ENCODE data around the gene MDM2. TPM values are rescaled to one million over a fixed set of nuclear protein-coding genes. Genes with fewer than 3 reads are reported as not detected.
"Not testable (repeated sequence)": the region's sequence is repeated elsewhere in the genome, so short reads cannot be mapped to it uniquely, and the experiment has no call there.

MDM2 gene
- polyA plus RNA-seq, 1 of the 3 experiments (the other 2 are of a cell fraction): 21.5 TPM

- H3K9ac ChIP-seq; H2AFZ ChIP-seq (ENCODE audit: low read depth); H3K27me3 ChIP-seq (ENCODE audit: insufficient read depth); H3K27ac ChIP-seq (ENCODE audit: low read depth in 2 of 2, low read length in 1 of 2); H3K9me2 ChIP-seq; POLR2A ChIA-PET; H3K9me3 ChIP-seq; H3K4me1 ChIP-seq (ENCODE audit: control insufficient read depth in 1 of 2, insufficient read depth in 2 of 2, low read depth in 1 of 2, low read length in 1 of 2); DNase-seq: not testable (repeated sequence)
- peak overlapping the region; percentile 94 for H3K4me2 ChIP-seq
- peaks cover 71% of the 10 kb centered on the region for H4K20me1 ChIP-seq (ENCODE audit: insufficient read depth)
- WGBS (ENCODE audit: low lambda C conversion rate): 95% methylated on average over 6 of the region's 6 CpGs
- H3K36me3 ChIP-seq (replicated peaks in 1 of 2; ENCODE audit: control insufficient read depth in 1 of 2, insufficient read depth in 2 of 2, low read length in 1 of 2): peaks cover 50 to 73% of the 10 kb centered on the region in 2 experiments
- H3K4me3 ChIP-seq (ENCODE audit: low read depth in 2 of 2, low read length in 1 of 2): peak overlapping the region; percentile 29 to 99; a peak in 3 of 4 replicates
- H3K79me2 ChIP-seq (ENCODE audit: insufficient read depth): peaks cover 85% of the 10 kb centered on the region
- peaks cover 58% of the 10 kb centered on the region for H3F3A ChIP-seq (replicated peaks; ENCODE audit: insufficient read depth)
- CTCF ChIA-PET: interaction anchor here (4.0 kb wide), 1 partner anchor 19 kb away, joined by 31 read pairs; no protein-coding TSS in a partner anchor
Measured at GRCh38 chr12:68811573-68811972, 3.6 kb downstream of the MDM2 start.

- Histone ChIP-seq H3K9ac (no peak overlapping the region), H3F3A (replicated peaks; ENCODE audit: insufficient read depth) (peaks cover 57% of the 10 kb centered on the region), H3K4me2 (peak overlapping the region; percentile 76), H3K27ac (ENCODE audit: low read depth in 2 of 2, low read length in 1 of 2) (no peak overlapping the region), H3K36me3 (replicated peaks in 1 of 2; ENCODE audit: control insufficient read depth in 1 of 2, insufficient read depth in 2 of 2, low read length in 1 of 2) (peaks cover 57 to 83% of the 10 kb centered on the region in 2 experiments), H3K79me2 (ENCODE audit: insufficient read depth) (peaks cover 95% of the 10 kb centered on the region), H3K27me3 (ENCODE audit: insufficient read depth) (no peaks in the 10 kb centered on the region), H3K4me1 (ENCODE audit: control insufficient read depth in 1 of 2, insufficient read depth in 2 of 2, low read depth in 1 of 2, low read length in 1 of 2) (peaks cover 2 to 7% of the 10 kb centered on the region in 2 experiments; a peak in 3 of 4 replicates), H2AFZ (ENCODE audit: low read depth) (no peak overlapping the region), H3K9me2 (no peaks in the 10 kb centered on the region), H4K20me1 (ENCODE audit: insufficient read depth) (peaks cover 82% of the 10 kb centered on the region), H3K4me3 (ENCODE audit: low read depth in 2 of 2, low read length in 1 of 2) (peak overlapping the region; percentile 29 to 43; a peak in 3 of 4 replicates), H3K9me3 (no peaks in the 10 kb centered on the region; the same call in 1 of the 2 replicates)
- 67% methylated on average over 1 of the region's 1 CpG for WGBS (ENCODE audit: low lambda C conversion rate)
- no peak for TF ChIP-seq USF1 (IDR thresholded peaks at IDR 0.05; ENCODE audit: borderline replicate concordance, low read depth)
- no peak for TF ChIP-seq CHD2 (IDR thresholded peaks at IDR 0.05; ENCODE audit: low read length, partially characterized antibody)
- TF ChIP-seq IRF3 (IDR thresholded peaks at IDR 0.05; ENCODE audit: low read depth, low read length): no peak
- no peak for TF ChIP-seq EZH2phosphoT487 (IDR thresholded peaks at IDR 0.05; ENCODE audit: borderline replicate concordance, low read depth)
- TF ChIP-seq TAF1 (IDR thresholded peaks at IDR 0.05; ENCODE audit: borderline replicate concordance, low read depth, low read length): no peak
- no peak for TF ChIP-seq RAD21 (IDR thresholded peaks at IDR 0.05; ENCODE audit: low read length)
- TF ChIP-seq ZBTB33 (IDR thresholded peaks at IDR 0.05; ENCODE audit: borderline replicate concordance, low read depth): no peak
- no peak for TF ChIP-seq TEAD4 (IDR thresholded peaks at IDR 0.05; ENCODE audit: borderline replicate concordance, insufficient read depth)
- no peak for TF ChIP-seq MAX (IDR thresholded peaks at IDR 0.05; ENCODE audit: low read depth)
- no peak for TF ChIP-seq FOXM1 (IDR thresholded peaks at IDR 0.05; ENCODE audit: low read depth)
- ChIA-PET CTCF (interaction anchor here (1.5 to 4.0 kb wide), 2 partner anchors 18 to 24 kb away, joined by 5 to 31 read pairs; no protein-coding TSS in a partner anchor), POLR2A (no interaction called here)
- DNase-seq: no peak
Measured at GRCh38 chr12:68812553-68813241, 4.7 kb downstream of the MDM2 start.

Data from SK-N-SH (cell line).